DND-41 (cell line): ENCODE measurements around the gene SMAD6.

Experiments used
- EZH2 ChIP-seq: IDR thresholded peaks from 3 replicates; pipeline ENCODE4 v1.6.1; 2012; ENCODE audit warnings: borderline replicate concordance, low read depth, mild to moderate bottlenecking, moderate library complexity, low read length, inconsistent platforms; ENCODE audit not compliant: severe bottlenecking
- TF ChIP-seq, protein P1 (sequence below): IDR thresholded peaks from 2 replicates; pipeline ENCODE4 v1.5.1; 2012; ENCODE audit warnings: borderline replicate concordance, low read length, moderate library complexity, mild to moderate bottlenecking; ENCODE audit not compliant: poor library complexity, severe bottlenecking; ENCODE audit errors: extremely low read depth

DNA sequence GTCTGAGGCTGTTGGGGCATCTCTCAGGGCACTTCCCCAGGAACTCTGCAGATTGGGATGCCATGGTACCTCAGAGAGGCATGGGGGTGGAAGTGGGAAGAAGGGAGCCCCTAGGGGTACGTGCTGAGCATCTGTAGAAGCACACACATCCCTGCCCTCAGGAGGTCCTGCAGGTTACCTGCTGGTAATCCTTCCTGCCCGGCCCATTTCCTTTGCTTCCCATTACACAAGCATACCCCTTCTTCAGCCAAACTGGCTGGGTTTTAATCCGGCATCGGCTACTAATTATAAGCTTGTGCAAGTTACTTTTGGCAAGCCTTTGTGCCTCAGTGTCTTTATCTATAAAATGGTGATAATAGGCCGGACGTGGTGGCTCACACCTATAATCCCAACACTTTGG is 3.1 kb upstream of the SMAD6 start:
- TF ChIP-seq, protein P1, sequence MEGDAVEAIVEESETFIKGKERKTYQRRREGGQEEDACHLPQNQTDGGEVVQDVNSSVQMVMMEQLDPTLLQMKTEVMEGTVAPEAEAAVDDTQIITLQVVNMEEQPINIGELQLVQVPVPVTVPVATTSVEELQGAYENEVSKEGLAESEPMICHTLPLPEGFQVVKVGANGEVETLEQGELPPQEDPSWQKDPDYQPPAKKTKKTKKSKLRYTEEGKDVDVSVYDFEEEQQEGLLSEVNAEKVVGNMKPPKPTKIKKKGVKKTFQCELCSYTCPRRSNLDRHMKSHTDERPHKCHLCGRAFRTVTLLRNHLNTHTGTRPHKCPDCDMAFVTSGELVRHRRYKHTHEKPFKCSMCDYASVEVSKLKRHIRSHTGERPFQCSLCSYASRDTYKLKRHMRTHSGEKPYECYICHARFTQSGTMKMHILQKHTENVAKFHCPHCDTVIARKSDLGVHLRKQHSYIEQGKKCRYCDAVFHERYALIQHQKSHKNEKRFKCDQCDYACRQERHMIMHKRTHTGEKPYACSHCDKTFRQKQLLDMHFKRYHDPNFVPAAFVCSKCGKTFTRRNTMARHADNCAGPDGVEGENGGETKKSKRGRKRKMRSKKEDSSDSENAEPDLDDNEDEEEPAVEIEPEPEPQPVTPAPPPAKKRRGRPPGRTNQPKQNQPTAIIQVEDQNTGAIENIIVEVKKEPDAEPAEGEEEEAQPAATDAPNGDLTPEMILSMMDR, result no peak
- no peak for TF ChIP-seq EZH2
